Measurements from ENCODE around the gene AHNAK. TPM values are rescaled to one million over a fixed set of nuclear protein-coding genes. Genes with fewer than 3 reads are reported as not detected.

Gene AHNAK
- polyA plus RNA-seq, 1 donor from 2014 or later, result 107 TPM

- H3K4me3 Mint-ChIP-seq, result peak overlapping the region in 2 of 4 donors; percentile 28 to 51
- H3K9me3 Mint-ChIP-seq, result no peaks in the 10 kb centered on the region
- no peak overlapping the region for H3K27ac Mint-ChIP-seq
- H3K27me3 Mint-ChIP-seq, result peaks cover 3% of the 10 kb centered on the region
- H3K4me1 Mint-ChIP-seq, result peaks cover 17 to 26% (median 19%) of the 10 kb centered on the region in 3 donors
- H3K36me3 Mint-ChIP-seq, result peaks cover 3% of the 10 kb centered on the region
Measured at GRCh38 chr11:62446091-62446490, 100.5 kb downstream of the AHNAK start.

GRCh38 chr11:62445314-62445740, 101.3 kb downstream of the AHNAK start:
- Mint-ChIP-seq H3K27me3 (peaks cover 3% of the 10 kb centered on the region), H3K9me3 (no peaks in the 10 kb centered on the region), H3K36me3 (peaks cover 3% of the 10 kb centered on the region), H3K4me3 (peak overlapping the region; percentile 79 to 98 (median 92)), H3K27ac (peak overlapping the region in 1 of 3 donors; percentile 78), H3K4me1 (peaks cover 17 to 26% (median 19%) of the 10 kb centered on the region in 3 donors)

GRCh38 chr11:62444835-62445234, 101.8 kb downstream of the AHNAK start:
- no peaks in the 10 kb centered on the region for H3K9me3 Mint-ChIP-seq
- peak overlapping the region; percentile 79 to 98 (median 92) for H3K4me3 Mint-ChIP-seq
- H3K27ac Mint-ChIP-seq, result peak overlapping the region; percentile 78 to 98 (median 94)
- H3K27me3 Mint-ChIP-seq, result peaks cover 3% of the 10 kb centered on the region
- H3K4me1 Mint-ChIP-seq, result peaks cover 17 to 26% (median 19%) of the 10 kb centered on the region in 3 donors
- peaks cover 3% of the 10 kb centered on the region for H3K36me3 Mint-ChIP-seq

GRCh38 chr11:62444236-62444833, 102.3 kb downstream of the AHNAK start:
- H3K36me3 Mint-ChIP-seq, result peaks cover 3% of the 10 kb centered on the region
- H3K4me3 Mint-ChIP-seq, result peak overlapping the region; percentile 79 to 98 (median 92)
- H3K27ac Mint-ChIP-seq, result peak overlapping the region; percentile 78 to 98 (median 94)
- peaks cover 3% of the 10 kb centered on the region for H3K27me3 Mint-ChIP-seq
- H3K9me3 Mint-ChIP-seq, result no peaks in the 10 kb centered on the region
- H3K4me1 Mint-ChIP-seq, result peaks cover 17 to 27% (median 19%) of the 10 kb centered on the region in 3 donors

- Mint-ChIP-seq H3K27me3 (no peaks in the 10 kb centered on the region), H3K27ac (peak overlapping the region; percentile 78 to 98 (median 94)), H3K4me3 (peak overlapping the region; percentile 79 to 98 (median 92)), H3K9me3 (no peaks in the 10 kb centered on the region), H3K4me1 (peaks cover 17 to 27% (median 19%) of the 10 kb centered on the region in 3 donors), H3K36me3 (peaks cover 3% of the 10 kb centered on the region)
Measured at GRCh38 chr11:62443390-62444235, 103.0 kb downstream of the AHNAK start.

DNA sequence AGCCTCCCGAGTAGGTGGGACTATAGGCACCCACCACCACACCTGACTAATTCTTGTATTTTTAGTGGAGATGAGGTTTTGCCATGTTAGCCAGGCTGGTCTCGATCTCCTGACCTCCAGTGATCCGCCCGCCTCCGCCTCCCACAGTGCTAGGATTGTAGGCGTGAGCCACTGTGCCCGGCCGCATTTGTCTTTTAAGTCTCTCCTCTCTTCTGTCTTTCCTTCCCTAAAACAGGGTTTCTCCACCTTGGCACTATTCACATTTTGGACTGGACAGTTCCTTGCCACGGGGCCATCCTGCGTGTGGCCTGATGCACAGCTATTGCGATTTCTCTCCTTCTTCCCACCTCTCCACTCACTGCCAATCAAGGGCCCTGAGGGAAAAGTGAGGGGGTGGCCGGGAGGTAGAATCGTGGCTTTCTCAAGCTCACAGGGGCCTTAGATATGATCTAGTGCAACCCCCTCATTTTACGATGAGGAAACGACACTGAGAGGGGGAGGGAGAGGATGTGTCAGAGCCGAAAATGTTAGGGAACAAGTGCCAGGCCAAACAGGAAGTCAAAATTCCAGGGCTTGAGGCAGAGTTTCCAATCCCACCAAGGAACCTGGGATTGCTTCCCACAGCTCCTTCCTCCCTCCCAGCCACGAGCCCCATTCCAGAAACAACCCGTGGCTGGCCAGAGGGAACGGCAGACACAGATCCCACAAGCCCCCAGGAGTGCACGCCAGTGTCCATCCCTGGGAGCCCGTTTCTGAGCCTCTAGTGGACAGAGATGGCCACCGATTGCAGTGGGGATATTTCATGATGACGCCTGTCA, 106.6 kb downstream of the AHNAK start:
- Mint-ChIP-seq H3K27ac (no peak overlapping the region), H3K9me3 (no peaks in the 10 kb centered on the region), H3K4me1 (peaks cover 17 to 28% (median 25%) of the 10 kb centered on the region in 3 donors)

DNA sequence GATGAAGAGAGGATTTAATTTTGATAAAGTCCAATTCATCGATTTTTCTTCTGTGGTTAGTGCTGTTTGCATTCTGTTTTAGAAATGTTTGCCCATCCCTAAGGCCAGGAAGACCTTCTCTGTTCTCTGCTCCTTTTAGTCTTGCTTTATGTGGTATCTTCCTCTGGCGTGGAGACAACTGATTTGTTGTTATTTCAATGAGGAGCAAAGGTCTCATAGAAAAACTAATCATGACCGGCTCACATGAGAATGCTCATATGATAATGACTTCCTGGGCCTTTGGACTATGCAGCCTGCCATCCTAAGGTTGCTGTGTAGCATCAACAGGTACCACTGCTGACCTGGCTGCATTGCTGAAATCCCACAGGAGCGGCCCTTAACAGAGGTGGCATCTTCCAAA, 108.0 kb downstream of the AHNAK start:
- peaks cover 1% of the 10 kb centered on the region for H3K36me3 Mint-ChIP-seq
- H3K4me1 Mint-ChIP-seq, result peaks cover 12 to 15% (median 12%) of the 10 kb centered on the region in 3 donors
- no peak overlapping the region for H3K4me3 Mint-ChIP-seq
- no peaks in the 10 kb centered on the region for H3K27me3 Mint-ChIP-seq
- H3K9me3 Mint-ChIP-seq, result no peaks in the 10 kb centered on the region
- H3K27ac Mint-ChIP-seq, result no peak overlapping the region

More for the DNA sequence above, 106.6 kb downstream of the AHNAK start:
- Mint-ChIP-seq H3K4me3 (peak overlapping the region in 1 of 4 donors; percentile 17), H3K36me3 (peaks cover 1% of the 10 kb centered on the region), H3K27me3 (no peaks in the 10 kb centered on the region)

- H3K27ac Mint-ChIP-seq, result no peak overlapping the region
- H3K27me3 Mint-ChIP-seq, result no peaks in the 10 kb centered on the region
- H3K36me3 Mint-ChIP-seq, result no peaks in the 10 kb centered on the region
- H3K4me3 Mint-ChIP-seq, result no peak overlapping the region
- H3K4me1 Mint-ChIP-seq, result peaks cover 10 to 13% (median 11%) of the 10 kb centered on the region in 3 donors
- H3K9me3 Mint-ChIP-seq, result no peaks in the 10 kb centered on the region
Measured at GRCh38 chr11:62437616-62438015, 109.0 kb downstream of the AHNAK start.

- Mint-ChIP-seq H3K4me3 (peak overlapping the region in 1 of 4 donors; percentile 12), H3K27me3 (no peaks in the 10 kb centered on the region), H3K36me3 (no peaks in the 10 kb centered on the region), H3K4me1 (peaks cover 10 to 15% (median 11%) of the 10 kb centered on the region in 3 donors), H3K27ac (peak overlapping the region in 2 of 3 donors; percentile 50 to 87), H3K9me3 (no peaks in the 10 kb centered on the region)
Measured at GRCh38 chr11:62435846-62436660, 110.6 kb downstream of the AHNAK start.

DNA sequence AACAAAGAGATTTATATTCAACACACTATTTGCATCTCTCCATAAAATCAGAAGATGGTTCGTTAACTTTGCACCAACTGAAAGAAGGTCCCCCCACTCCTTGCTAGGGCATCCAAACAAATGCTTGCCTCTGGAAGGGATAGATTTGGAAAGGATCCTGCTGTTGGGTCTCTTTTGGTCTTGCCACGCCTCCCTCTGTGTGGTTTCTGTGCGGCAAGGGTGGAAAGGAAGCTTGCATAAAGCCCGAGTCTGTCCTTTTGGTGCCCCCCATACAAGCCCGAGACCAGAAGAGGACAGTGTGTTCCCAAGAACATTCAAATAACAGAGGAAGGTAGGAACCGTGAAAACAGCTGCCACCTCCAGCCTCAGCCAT, 112.7 kb downstream of the AHNAK start:
- H3K27me3 Mint-ChIP-seq, result peaks cover 3% of the 10 kb centered on the region
- no peak overlapping the region for H3K27ac Mint-ChIP-seq
- H3K36me3 Mint-ChIP-seq, result no peaks in the 10 kb centered on the region
- H3K9me3 Mint-ChIP-seq, result no peaks in the 10 kb centered on the region
- peaks cover 10 to 15% (median 11%) of the 10 kb centered on the region in 3 donors for H3K4me1 Mint-ChIP-seq
- H3K4me3 Mint-ChIP-seq, result peak overlapping the region in 2 of 4 donors; percentile 38 to 57

GRCh38 chr11:62433141-62433903, 113.3 kb downstream of the AHNAK start:
- no peaks in the 10 kb centered on the region for H3K36me3 Mint-ChIP-seq
- H3K4me1 Mint-ChIP-seq, result peaks cover 10 to 15% (median 14%) of the 10 kb centered on the region in 3 donors
- peak overlapping the region in 2 of 4 donors; percentile 38 to 57 for H3K4me3 Mint-ChIP-seq
- H3K27me3 Mint-ChIP-seq, result peaks cover 3% of the 10 kb centered on the region
- H3K9me3 Mint-ChIP-seq, result no peaks in the 10 kb centered on the region
- no peak overlapping the region for H3K27ac Mint-ChIP-seq

GRCh38 chr11:62432695-62433094, 113.9 kb downstream of the AHNAK start:
- H3K27me3 Mint-ChIP-seq, result peaks cover 3% of the 10 kb centered on the region
- no peak overlapping the region for H3K27ac Mint-ChIP-seq
- H3K9me3 Mint-ChIP-seq, result no peaks in the 10 kb centered on the region
- peaks cover 12 to 18% (median 15%) of the 10 kb centered on the region in 3 donors for H3K4me1 Mint-ChIP-seq
- H3K4me3 Mint-ChIP-seq, result no peak overlapping the region
- H3K36me3 Mint-ChIP-seq, result no peaks in the 10 kb centered on the region

DNA sequence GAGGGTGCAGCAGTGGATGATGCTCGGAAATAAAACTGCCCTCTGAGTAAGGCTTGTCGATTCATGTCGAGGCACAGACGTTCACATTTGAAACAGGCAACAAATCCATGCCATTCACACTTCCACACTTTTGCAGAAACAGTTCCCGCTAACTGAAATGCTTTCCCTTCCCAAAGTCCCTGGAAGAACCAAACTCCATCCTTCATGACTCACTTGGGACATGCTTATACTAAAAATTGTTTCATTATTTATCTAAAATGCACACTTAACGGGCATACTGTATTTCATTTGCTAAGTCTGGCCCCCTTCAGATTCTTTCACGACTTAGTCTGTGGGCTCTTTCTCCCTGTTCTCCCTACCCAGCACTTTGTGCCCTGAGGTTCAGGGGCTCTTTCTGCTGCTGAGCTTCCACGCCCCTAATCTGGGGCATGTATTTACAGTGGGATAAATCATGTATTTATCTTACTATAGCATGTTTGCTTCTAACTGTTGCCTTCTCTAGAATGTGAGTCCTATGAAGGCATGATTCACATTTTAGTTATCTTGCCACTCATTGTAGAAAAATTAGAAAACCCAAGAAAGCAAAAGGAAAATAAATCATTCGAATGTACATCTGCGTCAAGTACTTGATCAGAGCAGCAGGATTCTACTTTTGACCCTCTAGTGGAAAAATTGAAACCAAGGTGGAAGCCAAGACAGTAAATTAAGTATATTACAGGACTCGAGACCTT, 115.3 kb downstream of the AHNAK start:
- Mint-ChIP-seq H3K27me3 (peaks cover 3% of the 10 kb centered on the region), H3K4me1 (peaks cover 17 to 19% (median 18%) of the 10 kb centered on the region in 3 donors), H3K36me3 (no peaks in the 10 kb centered on the region), H3K4me3 (peak overlapping the region in 1 of 4 donors; percentile 43), H3K27ac (no peak overlapping the region), H3K9me3 (no peaks in the 10 kb centered on the region)

Measured in IgD-negative memory B cell (primary cell).